NCI-H2196 (cell line): ENCODE data around the gene APOF.
"Not testable (repeated sequence)": the region's sequence is repeated elsewhere in the genome, so short reads cannot be mapped to it uniquely, and the experiment has no call there.

ENCODE experiments used
- DNase-seq: peaks from one replicate; lab custom pipeline; 2025; ENCODE audit not compliant: unreplicated experiment; lab: John Stamatoyannopoulos, UW

The APOF gene

GRCh38 chr12:56362130-56363059 lies at the start of gene APOF:
TSS of gene APOF (minus strand) at chr12:56362857. CDS start at chr12:56362745, 112 bp downstream.
- DNase-seq: no peak

- no peak for DNase-seq
These were observed 49.4 kb upstream of the APOF start for GRCh38 chr12:56411781-56412639.

GRCh38 chr12:56410768-56411167 lies 48.1 kb upstream of the APOF start:
- no peak for DNase-seq

GRCh38 chr12:56408799-56409417 lies 46.3 kb upstream of the APOF start:
- no peak for DNase-seq

GRCh38 chr12:56404227-56404626 lies 41.6 kb upstream of the APOF start:
- not testable (repeated sequence) for DNase-seq

GRCh38 chr12:56401612-56402011 lies 39.0 kb upstream of the APOF start:
- DNase-seq: not testable (repeated sequence)

- not testable (repeated sequence) for DNase-seq
These were observed 38.5 kb upstream of the APOF start for GRCh38 chr12:56401125-56401524.

- not testable (repeated sequence) for DNase-seq
These were observed 36.8 kb upstream of the APOF start for GRCh38 chr12:56399466-56399865.

- DNase-seq: no peak
These were observed 35.7 kb upstream of the APOF start for GRCh38 chr12:56398324-56398723.

- no peak for DNase-seq
These were observed 29.7 kb upstream of the APOF start for GRCh38 chr12:56392331-56392730.

- DNase-seq: no peak
These were observed 29.1 kb upstream of the APOF start for GRCh38 chr12:56391721-56392120.

GRCh38 chr12:56389412-56389811 lies 26.8 kb upstream of the APOF start:
- DNase-seq: no peak

GRCh38 chr12:56387152-56387736 lies 24.6 kb upstream of the APOF start:
- no peak for DNase-seq

GRCh38 chr12:56385873-56386272 lies 23.2 kb upstream of the APOF start:
- peak; percentile 44 for DNase-seq

- no peak for DNase-seq
These were observed 20.0 kb upstream of the APOF start for GRCh38 chr12:56382611-56383010.

- no peak for DNase-seq
These were observed 15.3 kb upstream of the APOF start for GRCh38 chr12:56377989-56378316.

GRCh38 chr12:56377310-56377988 lies 14.8 kb upstream of the APOF start:
- no peak for DNase-seq

- no peak for DNase-seq
These were observed 13.2 kb upstream of the APOF start for GRCh38 chr12:56375598-56376434.

- DNase-seq: no peak
These were observed 12.3 kb upstream of the APOF start for GRCh38 chr12:56374726-56375597.
